Neural crest cell (in vitro differentiated cells): ENCODE data around the gene IGF1. TPM values are rescaled to one million over a fixed set of nuclear protein-coding genes. Genes with fewer than 3 reads are reported as not detected.
"Not testable (repeated sequence)": the region's sequence is repeated elsewhere in the genome, so short reads cannot be mapped to it uniquely, and the experiment has no call there.

Experiments used
- DNase-seq: peaks from one replicate; pipeline ENCODE4 v3.0.0; 2021; ENCODE audit warnings: low read depth, mixed read lengths, low spot score
- H3K27ac Mint-ChIP-seq: one replicate; pipeline ENCODE4 v1.8.0; 2021; ENCODE audit warnings: mild to moderate bottlenecking, mixed read lengths; ENCODE audit not compliant: unreplicated experiment
- H3K27me3 Mint-ChIP-seq: 2 replicates; pipeline ENCODE4 v1.8.0; 2021; ENCODE audit warnings: low read depth, mild to moderate bottlenecking, mixed read lengths
- H3K36me3 Mint-ChIP-seq: 2 replicates; pipeline ENCODE4 v1.8.0; 2021; ENCODE audit warnings: low read depth, mild to moderate bottlenecking, mixed read lengths
- H3K4me1 Mint-ChIP-seq: 2 replicates; pipeline ENCODE4 v1.8.0; 2021; ENCODE audit warnings: mixed read lengths
- H3K4me3 Mint-ChIP-seq: one replicate; pipeline ENCODE4 v1.8.0; 2021; ENCODE audit warnings: mild to moderate bottlenecking, mixed read lengths
- H3K9me3 Mint-ChIP-seq: 2 replicates; pipeline ENCODE4 v1.8.0; 2021; ENCODE audit warnings: mixed read lengths
- total RNA-seq: library from RNA; stranded (reverse); gene quantifications from 2 replicates; pipeline ENCODE4 v1.2.1, GENCODE V29; 2021
- TF ChIP-seq, protein P1 (sequence below): fragments of 200-600 bp; sonication (generic); conservative IDR thresholded peaks from 2 replicates; pipeline ENCODE4 v1.5.0; 2021; ENCODE audit warnings: antibody characterized with exemption, mild to moderate bottlenecking

IGF1 gene
- total RNA-seq, 1 donor from 2014 or later = not detected

DNA sequence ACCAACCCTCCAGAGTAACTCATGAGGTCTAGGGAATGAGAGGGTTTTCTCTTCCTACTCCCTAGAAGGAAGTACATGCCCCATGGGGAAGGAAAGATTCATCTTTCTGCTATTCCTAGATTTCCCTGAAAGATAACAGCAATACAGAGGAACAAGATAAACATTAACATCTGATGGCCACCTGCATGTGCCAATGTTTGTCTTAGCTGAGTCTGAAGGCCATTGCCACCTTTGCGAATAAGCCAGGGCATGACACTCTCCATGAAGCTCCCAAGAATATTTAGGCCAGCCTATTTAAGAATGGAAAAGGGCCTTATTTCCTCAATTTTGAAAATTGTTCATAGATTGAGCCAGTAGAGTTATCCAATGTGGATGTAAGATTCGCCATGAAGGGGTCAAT lies 26.0 kb downstream of the IGF1 start:
- no peak for DNase-seq
- TF ChIP-seq, protein P1, sequence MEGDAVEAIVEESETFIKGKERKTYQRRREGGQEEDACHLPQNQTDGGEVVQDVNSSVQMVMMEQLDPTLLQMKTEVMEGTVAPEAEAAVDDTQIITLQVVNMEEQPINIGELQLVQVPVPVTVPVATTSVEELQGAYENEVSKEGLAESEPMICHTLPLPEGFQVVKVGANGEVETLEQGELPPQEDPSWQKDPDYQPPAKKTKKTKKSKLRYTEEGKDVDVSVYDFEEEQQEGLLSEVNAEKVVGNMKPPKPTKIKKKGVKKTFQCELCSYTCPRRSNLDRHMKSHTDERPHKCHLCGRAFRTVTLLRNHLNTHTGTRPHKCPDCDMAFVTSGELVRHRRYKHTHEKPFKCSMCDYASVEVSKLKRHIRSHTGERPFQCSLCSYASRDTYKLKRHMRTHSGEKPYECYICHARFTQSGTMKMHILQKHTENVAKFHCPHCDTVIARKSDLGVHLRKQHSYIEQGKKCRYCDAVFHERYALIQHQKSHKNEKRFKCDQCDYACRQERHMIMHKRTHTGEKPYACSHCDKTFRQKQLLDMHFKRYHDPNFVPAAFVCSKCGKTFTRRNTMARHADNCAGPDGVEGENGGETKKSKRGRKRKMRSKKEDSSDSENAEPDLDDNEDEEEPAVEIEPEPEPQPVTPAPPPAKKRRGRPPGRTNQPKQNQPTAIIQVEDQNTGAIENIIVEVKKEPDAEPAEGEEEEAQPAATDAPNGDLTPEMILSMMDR = no peak
- H3K27me3 Mint-ChIP-seq = no peaks in the 10 kb centered on the region
- H3K4me3 Mint-ChIP-seq = no peak overlapping the region
- H3K36me3 Mint-ChIP-seq = no peaks in the 10 kb centered on the region
- H3K27ac Mint-ChIP-seq = no peak overlapping the region
- H3K9me3 Mint-ChIP-seq = peaks cover 2% of the 10 kb centered on the region
- no peaks in the 10 kb centered on the region for H3K4me1 Mint-ChIP-seq

DNA sequence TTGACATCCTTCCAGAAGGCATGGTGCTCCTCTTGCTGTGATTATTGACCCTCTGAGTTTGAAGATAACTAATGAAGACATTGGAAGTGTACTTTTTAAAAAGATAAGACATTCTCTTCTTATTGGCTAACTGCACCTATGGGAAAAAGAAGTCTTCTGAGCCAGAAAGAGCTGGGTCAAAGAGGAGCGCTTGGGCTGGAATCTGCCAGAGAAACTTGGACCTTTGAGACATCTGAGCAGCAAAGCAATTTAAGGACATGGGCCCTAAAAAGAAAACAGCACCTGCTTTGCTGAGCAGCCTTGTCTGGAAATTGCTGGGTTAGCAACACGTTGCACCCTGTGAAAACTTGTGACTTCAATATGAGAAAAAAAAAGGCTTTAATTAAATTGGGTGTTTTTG lies 27.8 kb downstream of the IGF1 start:
- H3K4me1 Mint-ChIP-seq = no peaks in the 10 kb centered on the region
- no peaks in the 10 kb centered on the region for H3K27me3 Mint-ChIP-seq
- H3K4me3 Mint-ChIP-seq = no peak overlapping the region
- no peak for DNase-seq
- no peak overlapping the region for H3K27ac Mint-ChIP-seq
- H3K36me3 Mint-ChIP-seq = no peaks in the 10 kb centered on the region
- H3K9me3 Mint-ChIP-seq = no peaks in the 10 kb centered on the region
- TF ChIP-seq, protein P1 = no peak

DNA sequence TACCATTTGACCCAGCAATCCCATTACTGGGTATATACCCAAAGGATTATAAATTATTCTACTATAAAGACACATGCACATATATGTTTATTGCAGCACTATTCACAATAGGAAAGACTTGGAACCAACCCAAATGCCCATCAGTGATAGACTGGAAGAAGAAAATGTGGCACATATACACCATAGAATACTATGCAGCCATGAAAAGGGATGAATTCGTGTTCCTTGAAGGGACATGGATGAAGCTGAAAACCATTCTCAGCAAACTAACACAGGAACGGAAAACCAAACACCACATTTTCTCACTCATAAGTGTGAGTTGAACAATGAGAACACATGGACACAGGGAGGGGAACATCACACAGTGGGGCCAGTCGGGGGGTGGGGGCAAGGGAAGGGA lies 31.3 kb downstream of the IGF1 start:
- not testable (repeated sequence) for H3K4me3 Mint-ChIP-seq, H3K4me1 Mint-ChIP-seq, H3K27me3 Mint-ChIP-seq, DNase-seq, H3K9me3 Mint-ChIP-seq, H3K36me3 Mint-ChIP-seq, H3K27ac Mint-ChIP-seq

DNA sequence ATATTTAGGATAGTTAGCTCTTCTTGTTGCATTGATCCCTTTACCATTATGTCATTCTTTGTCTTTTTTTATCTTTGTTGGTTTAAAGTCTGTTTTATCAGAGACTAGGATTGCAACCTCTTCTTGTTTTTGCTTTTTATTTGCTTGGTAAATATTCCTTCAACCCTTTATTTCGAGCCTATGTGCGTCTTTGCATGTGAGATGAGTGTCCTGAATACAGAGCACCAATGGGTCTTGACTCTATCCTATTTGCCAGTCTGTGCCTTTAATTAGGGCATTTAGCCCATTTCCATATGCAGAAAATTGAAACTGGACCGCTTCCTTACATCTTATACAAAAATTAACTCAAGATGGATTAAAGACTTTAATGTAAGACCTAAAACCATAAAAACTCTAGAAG lies 32.9 kb downstream of the IGF1 start:
- not testable (repeated sequence) for H3K27ac Mint-ChIP-seq, H3K4me3 Mint-ChIP-seq, H3K27me3 Mint-ChIP-seq, H3K36me3 Mint-ChIP-seq, H3K4me1 Mint-ChIP-seq, DNase-seq, H3K9me3 Mint-ChIP-seq

DNA sequence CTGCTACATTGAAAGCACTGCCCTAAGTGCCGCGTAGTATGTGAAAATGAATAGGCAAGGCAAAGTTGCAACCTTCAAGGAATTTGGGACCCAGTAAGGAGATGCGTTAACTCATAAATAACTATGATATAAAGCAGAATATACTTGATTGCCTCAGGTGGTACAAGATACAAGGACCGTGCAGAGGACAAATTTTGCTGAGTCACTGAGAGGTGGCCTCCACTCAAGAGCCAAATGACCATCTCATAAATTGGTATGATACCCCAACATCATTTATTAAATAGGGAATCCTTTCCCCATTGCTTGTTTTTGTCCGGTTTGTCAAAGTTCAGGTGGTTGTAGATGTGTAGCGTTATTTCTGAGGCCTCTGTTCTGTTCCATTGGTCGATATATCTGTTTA lies 35.7 kb downstream of the IGF1 start:
- TF ChIP-seq, protein P1 = no peak
- H3K27ac Mint-ChIP-seq = no peak overlapping the region
- peaks cover 11% of the 10 kb centered on the region for H3K9me3 Mint-ChIP-seq
- H3K4me3 Mint-ChIP-seq = no peak overlapping the region
- H3K27me3 Mint-ChIP-seq = no peaks in the 10 kb centered on the region
- no peak for DNase-seq
- H3K36me3 Mint-ChIP-seq = peaks cover 3% of the 10 kb centered on the region
- H3K4me1 Mint-ChIP-seq = no peaks in the 10 kb centered on the region

DNA sequence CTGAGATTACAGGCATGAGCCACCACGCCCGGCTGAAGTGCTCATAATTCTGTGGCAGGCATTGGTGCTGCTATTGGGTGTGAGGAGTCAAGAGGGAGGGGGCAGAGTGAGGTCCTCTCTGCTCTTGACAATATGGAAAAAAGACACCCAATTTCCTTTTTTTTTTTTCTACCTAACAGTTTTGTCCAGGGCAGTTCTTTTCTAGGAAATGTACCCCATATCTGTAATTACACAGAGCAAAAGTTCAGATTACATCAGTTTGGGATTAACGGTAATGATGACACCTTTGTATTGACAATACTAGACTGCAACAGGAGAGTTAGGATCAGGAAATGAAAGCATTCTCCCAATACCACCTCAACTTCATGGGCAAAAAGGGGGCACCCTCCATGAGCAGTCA lies 36.3 kb downstream of the IGF1 start:
- Mint-ChIP-seq H3K36me3 (peaks cover 3% of the 10 kb centered on the region), H3K4me1 (peaks cover under 1% of the 10 kb centered on the region), H3K27ac (no peak overlapping the region), H3K4me3 (no peak overlapping the region), H3K9me3 (peaks cover 11% of the 10 kb centered on the region), H3K27me3 (no peaks in the 10 kb centered on the region)
- TF ChIP-seq, protein P1 = no peak
- DNase-seq = no peak

DNA sequence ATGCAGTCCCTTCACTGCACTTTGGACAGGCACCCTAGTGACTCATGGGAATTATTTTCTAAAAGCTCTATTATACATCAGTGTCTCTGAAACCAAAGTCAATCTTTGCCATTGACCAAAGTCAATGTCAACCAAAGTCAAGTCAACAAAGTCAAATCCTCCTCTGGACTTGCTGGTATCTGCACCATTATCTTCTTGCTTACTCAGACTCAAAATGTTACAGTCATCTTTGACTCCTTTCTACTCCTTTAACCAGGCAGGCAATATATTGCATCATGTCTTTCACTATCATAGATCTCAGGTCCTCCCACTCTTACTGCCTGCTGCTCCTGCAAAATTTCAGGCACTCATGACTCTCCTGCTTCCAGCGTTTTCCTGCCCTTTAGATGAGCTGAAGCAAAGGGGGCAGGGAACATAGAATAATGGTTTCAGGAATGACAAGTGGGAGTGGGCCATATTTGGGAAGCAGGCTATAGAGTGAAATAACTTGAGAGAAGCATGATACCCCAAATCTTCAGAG lies 39.2 kb downstream of the IGF1 start:
- peaks cover 22% of the 10 kb centered on the region for H3K4me1 Mint-ChIP-seq
- no peak overlapping the region for H3K27ac Mint-ChIP-seq
- H3K36me3 Mint-ChIP-seq = peaks cover 3% of the 10 kb centered on the region
- H3K4me3 Mint-ChIP-seq = no peak overlapping the region
- DNase-seq = no peak
- H3K27me3 Mint-ChIP-seq = no peaks in the 10 kb centered on the region
- TF ChIP-seq, protein P1 = no peak
- peaks cover 11% of the 10 kb centered on the region for H3K9me3 Mint-ChIP-seq
